ENCODE data around the gene EIF3F. TPM values are rescaled to one million over a fixed set of nuclear protein-coding genes. Genes with fewer than 3 reads are reported as not detected.

Gene EIF3F
- total and polyA plus RNA-seq, 2 donors (not counting 1 experiment from before 2014, with no cell fraction given): 330 to 584 TPM

DNA sequence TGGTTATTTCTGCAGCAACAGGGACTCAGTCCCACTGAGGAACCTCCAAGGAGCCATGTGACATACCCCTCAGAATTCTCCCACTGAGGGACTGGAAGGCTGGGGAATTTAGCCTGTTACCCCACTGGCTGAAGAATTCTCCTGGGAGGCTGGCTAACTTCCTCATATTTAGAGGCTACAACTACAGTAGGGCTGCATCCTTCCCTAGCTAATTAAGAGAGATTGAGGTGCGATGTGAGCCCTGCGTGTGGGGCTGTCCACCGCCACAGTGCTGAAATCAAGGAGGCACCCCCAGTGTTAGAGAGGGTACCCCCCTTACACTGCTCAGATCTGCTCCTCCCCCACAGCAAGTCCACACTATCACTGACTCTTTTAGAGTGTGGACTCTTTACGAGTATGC, 21.1 kb downstream of the EIF3F start:
- Histone ChIP-seq H3K27me3 (replicated peaks in 1 of 4; ENCODE audit: control extremely low read depth in 1 of 4, control insufficient read depth in 3 of 4, insufficient read depth in 4 of 4, low read length in 3 of 4) (peaks cover 0 to 2% (median 0%) of the 10 kb centered on the region in 4 experiments), H3K4me3 (ENCODE audit: control extremely low read depth in 1 of 5, extremely low read depth in 1 of 5, insufficient read depth in 1 of 5, low read depth in 2 of 5, low read length in 4 of 5) (no peak overlapping the region), H3K9ac (ENCODE audit: low read length) (no peak overlapping the region), H3K4me1 (ENCODE audit: control insufficient read depth in 2 of 2, insufficient read depth in 2 of 2, low read length in 2 of 2) (no peaks in the 10 kb centered on the region), H3K79me2 (ENCODE audit: control insufficient read depth, insufficient read depth, low read length) (no peaks in the 10 kb centered on the region), H3K36me3 (replicated peaks in 1 of 2; ENCODE audit: control extremely low read depth in 1 of 2, control insufficient read depth in 1 of 2, extremely low read depth in 1 of 2, insufficient read depth in 2 of 2, low read length in 1 of 2) (no peaks in the 10 kb centered on the region), H3K4me2 (replicated peaks; ENCODE audit: low read depth, low read length, poor library complexity, severe bottlenecking) (no peak overlapping the region), H3K27ac (ENCODE audit: low read length in 2 of 2) (no peak overlapping the region), H4K20me1 (ENCODE audit: control insufficient read depth, insufficient read depth, low read length, poor library complexity, severe bottlenecking) (no peaks in the 10 kb centered on the region), H2AFZ (ENCODE audit: insufficient read depth, low read depth, low read length, poor library complexity, severe bottlenecking) (no peak overlapping the region), H3K9me3 (ENCODE audit: control extremely low read depth in 1 of 3, control insufficient read depth in 2 of 3, insufficient read depth in 1 of 3, low read length in 2 of 3) (no peaks in the 10 kb centered on the region)
- Mint-ChIP-seq H3K27me3 (peaks cover 19% of the 10 kb centered on the region), H3K4me1 (no peaks in the 10 kb centered on the region), H3K4me3 (no peak overlapping the region), H3K27ac (no peak overlapping the region), H3K9me3 (ENCODE audit: insufficient read depth) (no peaks in the 10 kb centered on the region)
- ATAC-seq (ENCODE audit: low read depth) (no peak), DNase-seq (no peak)
- ChIA-PET CTCF (interaction anchor here (1.1 to 7.6 kb wide), 2 partner anchors 90 to 559 kb away, joined by 4 to 121 read pairs; no protein-coding TSS in a partner anchor), POLR2A (no interaction called here)
- intact Hi-C loops (cut with micrococcal nuclease): no loop called here
- no peak for TF ChIP-seq EZH2 (IDR thresholded peaks at IDR 0.05; ENCODE audit: borderline replicate concordance, insufficient read depth, low read depth, low read length, poor library complexity, severe bottlenecking)
- TF ChIP-seq, protein P1, sequence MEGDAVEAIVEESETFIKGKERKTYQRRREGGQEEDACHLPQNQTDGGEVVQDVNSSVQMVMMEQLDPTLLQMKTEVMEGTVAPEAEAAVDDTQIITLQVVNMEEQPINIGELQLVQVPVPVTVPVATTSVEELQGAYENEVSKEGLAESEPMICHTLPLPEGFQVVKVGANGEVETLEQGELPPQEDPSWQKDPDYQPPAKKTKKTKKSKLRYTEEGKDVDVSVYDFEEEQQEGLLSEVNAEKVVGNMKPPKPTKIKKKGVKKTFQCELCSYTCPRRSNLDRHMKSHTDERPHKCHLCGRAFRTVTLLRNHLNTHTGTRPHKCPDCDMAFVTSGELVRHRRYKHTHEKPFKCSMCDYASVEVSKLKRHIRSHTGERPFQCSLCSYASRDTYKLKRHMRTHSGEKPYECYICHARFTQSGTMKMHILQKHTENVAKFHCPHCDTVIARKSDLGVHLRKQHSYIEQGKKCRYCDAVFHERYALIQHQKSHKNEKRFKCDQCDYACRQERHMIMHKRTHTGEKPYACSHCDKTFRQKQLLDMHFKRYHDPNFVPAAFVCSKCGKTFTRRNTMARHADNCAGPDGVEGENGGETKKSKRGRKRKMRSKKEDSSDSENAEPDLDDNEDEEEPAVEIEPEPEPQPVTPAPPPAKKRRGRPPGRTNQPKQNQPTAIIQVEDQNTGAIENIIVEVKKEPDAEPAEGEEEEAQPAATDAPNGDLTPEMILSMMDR (IDR thresholded peaks at IDR 0.05): no peak
- WGBS (ENCODE audit: insufficient coverage): no CpG with 5 or more reads among the region's 4 CpGs

DNA sequence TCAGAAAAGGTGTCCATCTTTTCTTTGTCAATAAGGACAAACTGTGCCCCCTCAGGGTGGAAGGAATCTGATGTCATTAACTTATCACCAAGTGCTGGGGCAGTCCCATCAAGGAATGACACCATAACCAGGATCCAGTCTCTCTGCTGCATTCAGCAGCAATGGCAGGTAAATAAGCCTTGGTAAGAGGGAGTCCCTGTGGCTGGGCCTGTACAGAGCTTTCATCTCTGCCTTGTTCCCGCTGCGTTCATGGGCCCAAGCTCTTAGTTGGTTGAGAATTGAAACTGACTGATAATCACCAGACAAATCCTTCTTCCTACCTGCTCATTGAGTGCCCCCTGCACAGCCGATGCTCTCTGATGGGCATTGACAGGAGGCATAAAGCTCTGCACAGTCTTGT, 22.7 kb downstream of the EIF3F start:
- TF ChIP-seq, protein P1 (IDR thresholded peaks at IDR 0.05): no peak
- TF ChIP-seq EZH2 (IDR thresholded peaks at IDR 0.05; ENCODE audit: borderline replicate concordance, insufficient read depth, low read depth, low read length, poor library complexity, severe bottlenecking): no peak
- ChIA-PET CTCF (interaction anchor here (7.6 kb wide), 1 partner anchor 89 kb away, joined by 121 read pairs; no protein-coding TSS in a partner anchor), POLR2A (no interaction called here)
- Histone ChIP-seq H3K4me2 (replicated peaks; ENCODE audit: low read depth, low read length, poor library complexity, severe bottlenecking) (no peak overlapping the region), H4K20me1 (ENCODE audit: control insufficient read depth, insufficient read depth, low read length, poor library complexity, severe bottlenecking) (no peaks in the 10 kb centered on the region), H2AFZ (ENCODE audit: insufficient read depth, low read depth, low read length, poor library complexity, severe bottlenecking) (no peak overlapping the region), H3K27me3 (replicated peaks in 1 of 4; ENCODE audit: control extremely low read depth in 1 of 4, control insufficient read depth in 3 of 4, insufficient read depth in 4 of 4, low read length in 3 of 4) (peaks cover 0 to 6% (median 0%) of the 10 kb centered on the region in 4 experiments), H3K9me3 (ENCODE audit: control extremely low read depth in 1 of 3, control insufficient read depth in 2 of 3, insufficient read depth in 1 of 3, low read length in 2 of 3) (no peaks in the 10 kb centered on the region), H3K4me1 (ENCODE audit: control insufficient read depth in 2 of 2, insufficient read depth in 2 of 2, low read length in 2 of 2) (no peaks in the 10 kb centered on the region), H3K36me3 (replicated peaks in 1 of 2; ENCODE audit: control extremely low read depth in 1 of 2, control insufficient read depth in 1 of 2, extremely low read depth in 1 of 2, insufficient read depth in 2 of 2, low read length in 1 of 2) (no peaks in the 10 kb centered on the region), H3K4me3 (ENCODE audit: control extremely low read depth in 1 of 5, extremely low read depth in 1 of 5, insufficient read depth in 1 of 5, low read depth in 2 of 5, low read length in 4 of 5) (no peak overlapping the region), H3K9ac (ENCODE audit: low read length) (no peak overlapping the region), H3K27ac (ENCODE audit: low read length in 2 of 2) (no peak overlapping the region), H3K79me2 (ENCODE audit: control insufficient read depth, insufficient read depth, low read length) (no peaks in the 10 kb centered on the region)
- no peak for ATAC-seq (ENCODE audit: low read depth)
- Mint-ChIP-seq H3K4me1 (no peaks in the 10 kb centered on the region), H3K27ac (no peak overlapping the region), H3K9me3 (ENCODE audit: insufficient read depth) (no peaks in the 10 kb centered on the region), H3K27me3 (peaks cover 25% of the 10 kb centered on the region), H3K4me3 (no peak overlapping the region)
- intact Hi-C loops (cut with micrococcal nuclease): no loop called here
- no peak for DNase-seq
- 93% methylated on average over 1 of the region's 3 CpGs for WGBS (ENCODE audit: insufficient coverage)

All from B cell (primary cell).